ENCODE results near the gene FOXF1.

Gene FOXF1

GRCh38 chr16:86517652-86518258 is 7.4 kb downstream of the FOXF1 start:
- DNase-seq = peak; percentile 29 to 52

DNA sequence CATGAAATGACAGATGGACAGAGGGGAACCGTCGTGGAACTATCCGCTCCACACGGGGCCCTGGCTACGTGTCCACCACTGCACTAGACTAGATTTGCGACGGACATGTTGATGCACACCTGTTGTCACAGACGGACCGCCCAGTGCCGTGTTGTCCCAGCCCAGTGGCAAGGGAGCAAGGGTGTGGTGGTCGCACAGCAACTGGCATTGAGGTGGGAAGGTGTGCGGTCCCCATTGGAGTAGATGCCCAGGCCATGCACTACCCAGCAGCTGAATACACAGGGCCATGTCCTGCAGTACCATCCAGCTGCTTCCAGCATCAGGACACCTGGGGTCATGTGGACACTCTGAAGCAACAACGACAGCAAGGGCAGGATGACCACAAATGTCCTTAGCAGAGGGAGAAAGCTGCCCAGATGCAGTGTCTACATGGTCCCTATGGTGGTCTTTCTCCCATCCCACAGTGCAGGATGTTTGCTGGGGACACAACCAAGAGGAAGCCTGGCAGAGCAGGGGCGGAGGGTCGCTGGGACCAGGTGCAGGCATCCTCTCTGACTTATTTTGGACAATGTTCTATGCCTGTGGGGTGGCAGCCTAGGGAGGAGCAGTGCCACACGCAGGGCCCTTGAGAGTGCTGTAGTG is 8.8 kb downstream of the FOXF1 start:
- DNase-seq = no peak

- peak; percentile 3 to 49 for DNase-seq
Measured at GRCh38 chr16:86519649-86520316, 9.5 kb downstream of the FOXF1 start.

DNA sequence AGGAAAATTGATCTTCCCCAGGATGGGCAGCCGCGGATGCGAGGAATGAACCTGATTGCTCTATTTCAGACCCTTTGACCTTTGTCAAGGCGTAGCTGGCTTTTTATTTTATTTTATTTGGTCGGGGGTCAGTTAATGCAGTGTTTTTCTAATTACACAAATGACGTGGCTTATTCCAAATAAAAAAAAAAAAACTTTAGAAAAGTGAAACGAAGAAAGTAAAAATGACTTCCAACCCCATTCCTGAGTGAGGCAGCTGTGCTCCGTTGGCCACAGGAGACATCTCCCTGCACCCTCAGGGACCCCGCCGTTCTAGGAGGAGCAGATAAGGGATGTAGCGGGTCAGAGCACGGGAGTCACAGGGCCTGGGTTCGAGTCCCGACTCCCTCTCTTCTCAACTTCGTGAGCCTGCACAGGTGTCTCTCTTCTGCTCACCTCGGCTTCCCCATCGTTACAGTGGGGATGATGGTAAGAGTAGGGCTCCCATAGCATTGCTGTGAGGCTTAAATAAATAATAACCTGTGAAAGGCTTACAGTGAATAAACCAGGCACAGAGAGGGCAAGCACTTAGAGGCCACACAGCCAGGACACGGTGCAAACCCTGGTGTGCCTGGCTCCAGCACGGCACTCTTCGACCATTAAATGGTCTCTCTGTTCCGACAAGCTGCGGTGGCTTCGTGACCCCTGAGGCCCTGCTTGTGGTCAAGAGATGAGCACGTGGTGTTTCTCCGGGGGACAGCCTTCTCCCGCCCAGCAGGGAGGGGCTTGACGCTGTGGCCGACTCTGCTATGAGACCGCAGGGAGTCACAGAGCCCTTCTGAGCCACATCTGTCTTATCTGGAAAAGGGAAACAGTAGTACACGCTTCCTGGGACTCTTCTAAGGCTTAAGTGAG is 10.2 kb downstream of the FOXF1 start:
- no peak for DNase-seq

GRCh38 chr16:86521236-86522197 is 11.2 kb downstream of the FOXF1 start:
- DNase-seq = no peak

- no peak for DNase-seq
Measured at GRCh38 chr16:86522634-86523033, 12.3 kb downstream of the FOXF1 start.

GRCh38 chr16:86523166-86523740 is 12.9 kb downstream of the FOXF1 start:
- no peak for DNase-seq

DNA sequence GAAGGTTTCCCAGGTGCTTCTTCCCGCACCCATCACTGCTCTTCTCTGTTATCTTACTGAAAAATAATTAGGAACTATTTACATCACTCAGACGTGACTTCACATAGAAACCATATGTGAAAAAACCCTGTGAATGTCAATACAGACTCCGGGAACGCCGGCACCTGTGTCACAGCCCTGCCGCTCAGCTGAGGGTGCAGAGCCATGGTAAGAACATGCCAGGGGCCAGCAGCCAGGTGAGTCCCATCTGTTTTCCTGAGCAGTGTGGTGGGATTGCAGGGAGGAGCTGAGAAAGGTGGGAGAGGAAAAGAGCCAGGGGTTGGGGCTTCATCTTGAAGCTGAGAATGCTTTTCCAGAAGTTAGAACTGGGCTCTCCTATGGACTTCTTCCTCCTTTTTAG is 13.7 kb downstream of the FOXF1 start:
- DNase-seq = no peak

- DNase-seq = no peak
Measured at GRCh38 chr16:86525696-86526095, 15.4 kb downstream of the FOXF1 start.

GRCh38 chr16:86527366-86527765 is 17.0 kb downstream of the FOXF1 start:
- no peak for DNase-seq

DNA sequence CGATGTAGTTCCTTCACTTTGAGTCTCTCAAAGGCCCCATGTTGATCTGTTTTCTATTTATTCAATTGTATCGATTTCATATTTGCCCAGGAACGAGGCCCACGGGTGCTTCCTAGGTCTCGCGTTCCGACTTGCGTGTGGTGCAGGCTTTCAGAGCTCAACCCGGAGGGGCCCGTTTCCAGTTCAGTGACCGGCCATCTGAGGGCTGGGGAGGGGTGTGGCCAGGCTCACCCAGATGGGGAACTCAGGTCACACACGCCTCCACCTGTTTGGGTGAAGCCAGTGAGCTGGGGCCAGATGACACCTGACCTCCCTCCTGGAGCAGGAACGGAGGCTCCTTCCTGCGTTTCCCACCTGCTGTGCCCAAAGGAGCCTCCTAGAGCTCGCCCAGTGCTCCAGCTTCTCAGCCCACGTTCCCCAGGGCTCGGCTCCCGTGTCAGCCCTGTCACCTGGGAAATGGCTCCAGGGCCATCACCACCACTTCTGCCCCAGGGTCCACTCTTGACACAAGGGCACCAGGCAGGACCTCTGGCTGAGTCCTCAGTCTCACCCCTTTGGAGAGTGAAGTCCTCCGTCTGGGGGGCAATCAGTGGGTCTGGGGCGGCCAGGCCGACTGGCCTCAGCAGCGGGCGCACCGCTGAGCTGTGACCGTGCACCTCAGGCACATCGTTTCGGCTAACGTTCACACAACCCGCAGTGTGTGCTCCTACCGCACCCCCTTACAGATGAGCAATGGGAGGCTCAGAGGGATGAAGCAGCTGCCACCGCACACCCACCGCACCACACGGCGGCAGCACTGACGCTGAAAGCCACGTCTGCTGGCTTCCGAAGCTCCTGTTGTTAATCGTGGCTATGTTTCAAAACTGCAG is 18.0 kb downstream of the FOXF1 start:
- DNase-seq = no peak

DNA sequence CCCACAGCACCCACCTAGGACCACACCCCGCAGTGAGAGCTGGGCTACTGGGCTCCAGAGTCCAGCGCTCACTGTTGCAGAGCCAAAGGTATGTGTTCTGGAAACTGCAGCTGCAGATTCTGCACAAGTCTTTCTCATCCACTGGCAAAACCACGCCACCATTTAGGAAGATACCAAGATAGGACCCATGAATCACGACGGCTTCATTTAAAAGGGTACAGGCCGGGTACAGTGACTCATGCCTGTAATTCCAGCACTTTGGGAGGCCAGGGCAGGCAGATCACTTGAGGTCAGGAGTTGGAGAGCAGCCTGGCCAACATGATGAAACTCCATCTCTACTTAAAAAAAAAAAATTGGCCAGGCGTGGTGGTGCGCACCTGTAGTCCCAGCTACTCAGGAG is 18.8 kb downstream of the FOXF1 start:
- no peak for DNase-seq

GRCh38 chr16:86530251-86531190 is 20.2 kb downstream of the FOXF1 start:
- no peak for DNase-seq

DNA sequence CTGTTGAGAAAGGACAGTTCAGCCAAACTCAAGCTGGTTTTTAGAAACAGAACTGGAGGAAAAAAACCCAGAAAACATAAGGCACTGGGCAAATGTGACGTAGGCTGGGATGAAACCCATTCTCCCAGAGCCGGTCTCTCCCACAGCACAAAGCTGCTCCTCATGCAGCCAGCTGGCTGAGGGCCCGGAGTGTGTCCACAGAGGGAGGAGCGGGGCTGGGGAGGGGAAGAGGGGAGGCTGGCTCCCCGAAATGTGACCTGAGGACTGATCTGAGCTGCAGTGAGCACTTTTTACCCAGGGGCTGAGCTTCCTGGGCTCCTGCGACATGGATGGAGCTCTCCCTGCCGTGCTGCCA is 20.8 kb downstream of the FOXF1 start:
- no peak for DNase-seq

- DNase-seq = no peak
Measured at GRCh38 chr16:86531641-86532525, 21.6 kb downstream of the FOXF1 start.

GRCh38 chr16:86532526-86532815 is 22.1 kb downstream of the FOXF1 start:
- DNase-seq = no peak

DNA sequence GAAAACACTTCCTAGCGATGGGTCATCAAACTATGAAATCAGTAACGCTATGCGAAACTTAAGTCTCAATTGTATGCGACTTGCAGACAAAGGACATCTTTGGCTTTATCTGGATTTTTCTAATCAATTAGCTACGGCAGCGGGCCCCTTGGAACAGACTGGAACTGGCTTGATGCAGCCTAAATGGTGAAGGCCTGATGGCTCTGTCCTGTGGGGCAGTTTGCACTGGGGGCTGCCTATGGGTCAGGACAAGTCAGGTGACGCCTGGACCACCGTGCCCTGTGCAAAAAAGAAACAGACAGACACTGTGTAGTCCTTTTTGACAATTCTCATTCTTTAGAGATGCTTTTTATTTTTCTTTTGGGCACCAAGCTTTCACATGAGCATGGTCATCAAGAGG is 22.7 kb downstream of the FOXF1 start:
- DNase-seq = no peak

- no peak for DNase-seq
Measured at GRCh38 chr16:86533767-86534351, 23.5 kb downstream of the FOXF1 start.

Data from SHP77 (cell line).